Brain microvascular endothelial cell (primary cell): ENCODE results near the gene FTMT.

ENCODE experiments used
- DNase-seq: peaks from one replicate; pipeline ENCODE4 v3.0.0-alpha.2; 2020
- H3K27ac ChIP-seq: fragments of 250-450 bp; sonication (Bioruptor Pico); 2 replicates; pipeline ENCODE4 v1.5.1; 2020; ENCODE audit warnings: mild to moderate bottlenecking, moderate library complexity
- H3K27me3 ChIP-seq: fragments of 250-450 bp; sonication (Bioruptor Pico); replicated peaks from 2 replicates; pipeline ENCODE4 v1.5.1; 2020; ENCODE audit warnings: mild to moderate bottlenecking
- H3K36me3 ChIP-seq: fragments of 250-450 bp; sonication (Bioruptor Pico); replicated peaks from 2 replicates; pipeline ENCODE4 v1.5.1; 2020; ENCODE audit warnings: mild to moderate bottlenecking
- H3K4me3 ChIP-seq: 2 replicates; pipeline ENCODE4 v1.5.1; 2011; ENCODE audit warnings: low read depth, mild to moderate bottlenecking, control low read depth, low read length, moderate library complexity
- in situ Hi-C: cut with HindIII; loops from 2 replicates; pipeline ENCODE4 v1.10.0; 2017; ENCODE audit warnings: low sequenced_read_pairs, low pct_ligation_motif_present
- TF ChIP-seq, protein P1 (sequence below): IDR thresholded peaks from 2 replicates; pipeline ENCODE4 v1.5.1; 2011; ENCODE audit warnings: low read depth, mild to moderate bottlenecking, moderate library complexity, low read length, control low read depth, inconsistent platforms; ENCODE audit errors: missing control alignments

Gene FTMT

DNA sequence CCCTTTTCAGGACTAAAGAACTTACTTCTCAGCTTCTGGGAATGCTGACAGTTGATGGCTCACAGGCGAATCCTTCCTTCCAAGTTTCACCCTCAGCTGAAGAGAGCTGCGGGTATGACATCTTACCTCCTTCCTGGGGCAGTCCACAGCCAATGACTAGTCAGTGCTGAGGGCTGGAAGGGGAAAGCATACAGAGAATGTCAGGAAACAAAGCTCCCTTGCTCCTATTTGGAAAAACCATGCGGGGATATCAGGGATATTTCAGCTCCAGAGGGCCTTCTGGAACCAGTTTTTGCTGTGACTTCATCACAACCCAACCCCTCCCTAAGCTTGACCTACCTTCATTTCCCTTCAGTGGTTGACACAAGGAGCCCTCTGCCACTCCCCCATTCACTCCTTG is 15.7 kb downstream of the FTMT start:
- no peak for DNase-seq
- TF ChIP-seq, protein P1, sequence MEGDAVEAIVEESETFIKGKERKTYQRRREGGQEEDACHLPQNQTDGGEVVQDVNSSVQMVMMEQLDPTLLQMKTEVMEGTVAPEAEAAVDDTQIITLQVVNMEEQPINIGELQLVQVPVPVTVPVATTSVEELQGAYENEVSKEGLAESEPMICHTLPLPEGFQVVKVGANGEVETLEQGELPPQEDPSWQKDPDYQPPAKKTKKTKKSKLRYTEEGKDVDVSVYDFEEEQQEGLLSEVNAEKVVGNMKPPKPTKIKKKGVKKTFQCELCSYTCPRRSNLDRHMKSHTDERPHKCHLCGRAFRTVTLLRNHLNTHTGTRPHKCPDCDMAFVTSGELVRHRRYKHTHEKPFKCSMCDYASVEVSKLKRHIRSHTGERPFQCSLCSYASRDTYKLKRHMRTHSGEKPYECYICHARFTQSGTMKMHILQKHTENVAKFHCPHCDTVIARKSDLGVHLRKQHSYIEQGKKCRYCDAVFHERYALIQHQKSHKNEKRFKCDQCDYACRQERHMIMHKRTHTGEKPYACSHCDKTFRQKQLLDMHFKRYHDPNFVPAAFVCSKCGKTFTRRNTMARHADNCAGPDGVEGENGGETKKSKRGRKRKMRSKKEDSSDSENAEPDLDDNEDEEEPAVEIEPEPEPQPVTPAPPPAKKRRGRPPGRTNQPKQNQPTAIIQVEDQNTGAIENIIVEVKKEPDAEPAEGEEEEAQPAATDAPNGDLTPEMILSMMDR: no peak
- no peak overlapping the region for H3K27ac ChIP-seq
- no peak overlapping the region for H3K4me3 ChIP-seq
- no peaks in the 10 kb centered on the region for H3K36me3 ChIP-seq
- no peaks in the 10 kb centered on the region for H3K27me3 ChIP-seq
- in situ Hi-C loops: no loop called here

DNA sequence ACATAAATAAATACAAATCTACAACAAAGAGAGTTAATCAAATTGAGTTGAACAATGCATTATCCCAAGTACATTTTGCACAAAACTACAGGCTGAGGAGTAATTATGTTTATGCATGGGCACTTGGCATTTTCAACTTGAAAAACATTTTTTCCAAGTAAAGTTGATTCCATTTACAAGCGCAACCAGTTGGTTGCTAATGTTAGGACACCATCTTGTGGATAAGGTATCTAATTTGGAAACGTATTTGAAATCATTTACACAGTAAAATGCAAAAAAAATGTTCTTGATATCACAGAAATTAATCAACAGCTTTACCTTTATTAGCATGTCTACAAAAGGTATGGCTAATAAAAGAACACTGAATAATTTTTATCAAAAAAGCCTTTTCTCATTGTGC is 18.8 kb downstream of the FTMT start:
- H3K27ac ChIP-seq: no peak overlapping the region
- in situ Hi-C loops: no loop called here
- H3K27me3 ChIP-seq: no peaks in the 10 kb centered on the region
- H3K36me3 ChIP-seq: no peaks in the 10 kb centered on the region
- no peak overlapping the region for H3K4me3 ChIP-seq
- TF ChIP-seq, protein P1: no peak
- no peak for DNase-seq

DNA sequence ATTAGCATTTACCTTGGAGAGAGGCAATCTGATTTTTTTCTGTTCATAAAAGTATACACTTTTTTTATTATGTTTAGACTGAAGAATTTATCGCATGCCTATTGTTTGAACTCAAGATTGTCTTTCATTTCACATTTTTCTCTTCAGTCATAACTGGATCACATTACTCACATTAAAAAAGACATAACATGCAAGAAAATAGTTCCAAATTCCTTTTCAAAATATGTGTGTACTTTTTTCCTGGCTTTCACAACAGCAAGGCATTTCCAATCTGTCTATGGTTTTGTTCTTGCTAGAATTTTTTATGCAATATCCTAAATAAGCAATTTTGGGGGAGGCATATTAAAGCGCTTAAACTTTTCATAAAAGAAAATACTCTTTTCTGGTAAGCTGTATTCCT is 21.2 kb downstream of the FTMT start:
- no peak overlapping the region for H3K27ac ChIP-seq
- DNase-seq: no peak
- no peaks in the 10 kb centered on the region for H3K27me3 ChIP-seq
- TF ChIP-seq, protein P1: no peak
- no peak overlapping the region for H3K4me3 ChIP-seq
- no peaks in the 10 kb centered on the region for H3K36me3 ChIP-seq
- in situ Hi-C loops: no loop called here

DNA sequence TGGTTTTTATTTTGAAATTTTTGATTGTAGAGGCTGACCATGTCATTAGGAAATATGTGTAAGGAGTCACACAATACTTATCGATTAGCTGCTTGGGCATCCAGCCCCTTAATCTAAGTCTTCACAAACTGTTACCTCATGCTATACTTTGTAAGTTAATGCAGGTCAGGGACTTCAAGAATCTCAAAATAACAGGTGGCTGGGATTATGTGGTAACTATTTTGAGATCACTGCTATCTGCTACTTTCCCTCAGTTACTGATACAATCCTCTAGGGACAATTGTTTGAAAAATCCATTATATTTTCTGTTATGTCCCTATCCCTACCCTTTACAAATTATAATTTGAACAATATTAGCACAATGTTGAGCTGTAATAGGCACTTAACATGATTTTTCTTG is 21.7 kb downstream of the FTMT start:
- no peak overlapping the region for H3K27ac ChIP-seq
- TF ChIP-seq, protein P1: no peak
- DNase-seq: no peak
- H3K4me3 ChIP-seq: no peak overlapping the region
- H3K36me3 ChIP-seq: no peaks in the 10 kb centered on the region
- no peaks in the 10 kb centered on the region for H3K27me3 ChIP-seq
- in situ Hi-C loops: no loop called here

DNA sequence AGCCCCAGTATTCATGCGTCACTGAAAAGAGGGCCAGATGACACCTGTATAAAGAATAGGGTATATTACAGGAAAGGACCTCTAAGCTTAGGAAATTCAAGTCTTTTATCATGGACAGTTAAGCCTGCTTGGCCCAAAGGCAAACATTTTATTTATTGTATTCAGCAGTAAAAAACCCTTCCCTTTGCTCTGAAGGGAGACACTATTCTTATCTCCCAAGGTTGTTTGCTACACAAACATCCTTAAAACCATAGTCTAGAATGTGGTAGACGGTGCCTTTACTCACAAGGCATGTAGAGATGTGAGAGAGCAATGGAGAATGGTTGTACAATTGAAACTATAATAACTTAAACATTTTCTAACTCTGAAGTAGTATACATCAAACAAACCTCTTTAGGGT is 33.9 kb downstream of the FTMT start:
- in situ Hi-C loops: no loop called here

DNA sequence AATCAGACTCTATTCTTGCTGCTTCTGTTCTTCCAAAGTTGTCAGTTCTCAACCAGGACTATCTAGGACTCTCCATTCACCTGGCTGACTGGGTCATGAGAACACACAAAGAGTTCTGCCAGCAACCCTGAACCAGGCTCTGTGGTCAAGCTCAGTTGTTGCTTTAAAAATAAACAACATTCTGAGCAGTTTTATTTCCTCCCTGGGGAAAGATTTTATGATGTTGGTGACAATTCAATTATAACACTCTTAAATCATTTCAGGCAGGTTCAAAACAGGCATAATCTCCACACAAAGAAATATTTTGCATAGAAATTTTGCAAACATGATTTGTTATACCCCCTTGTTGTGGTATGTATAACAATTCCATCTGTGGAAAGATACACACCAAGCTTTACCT is 36.0 kb downstream of the FTMT start:
- no peak for DNase-seq
- no peak overlapping the region for H3K4me3 ChIP-seq
- no peaks in the 10 kb centered on the region for H3K27me3 ChIP-seq
- TF ChIP-seq, protein P1: no peak
- in situ Hi-C loops: no loop called here
- H3K36me3 ChIP-seq: no peaks in the 10 kb centered on the region
- H3K27ac ChIP-seq: no peak overlapping the region

More for the DNA sequence above, 33.9 kb downstream of the FTMT start:
- Histone ChIP-seq H3K4me3 (no peak overlapping the region), H3K27me3 (no peaks in the 10 kb centered on the region), H3K27ac (no peak overlapping the region), H3K36me3 (no peaks in the 10 kb centered on the region)
- no peak for DNase-seq
- TF ChIP-seq, protein P1: no peak
